ENCODE data around the gene DONSON.

Gene DONSON

GRCh38 chr21:33541105-33541711 lies 47.3 kb downstream of the DONSON start:
- DNase-seq (ENCODE audit: low spot score): peak; percentile 26

DNA sequence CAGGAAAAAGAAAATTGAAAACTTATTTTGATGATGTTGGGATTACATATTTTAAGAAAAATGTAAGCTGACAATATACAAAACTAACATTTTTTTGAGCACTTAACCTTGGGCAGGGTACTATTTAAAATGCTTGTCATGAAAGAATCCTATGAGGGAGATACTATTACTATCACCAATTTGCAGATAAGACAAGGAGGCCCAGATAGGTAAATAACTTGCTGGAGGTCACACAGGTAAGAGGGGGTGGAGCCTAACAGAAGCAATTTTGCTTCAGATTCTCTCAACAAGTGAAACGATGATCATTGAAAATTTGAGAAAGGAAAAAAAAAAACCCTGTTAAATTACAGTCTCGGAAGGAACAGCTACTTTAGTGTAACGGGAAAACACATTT lies 47.8 kb downstream of the DONSON start:
- no peak for DNase-seq (ENCODE audit: low spot score)

- no peak for DNase-seq (ENCODE audit: low spot score)
Measured at GRCh38 chr21:33539616-33540015, 48.9 kb downstream of the DONSON start.

DNA sequence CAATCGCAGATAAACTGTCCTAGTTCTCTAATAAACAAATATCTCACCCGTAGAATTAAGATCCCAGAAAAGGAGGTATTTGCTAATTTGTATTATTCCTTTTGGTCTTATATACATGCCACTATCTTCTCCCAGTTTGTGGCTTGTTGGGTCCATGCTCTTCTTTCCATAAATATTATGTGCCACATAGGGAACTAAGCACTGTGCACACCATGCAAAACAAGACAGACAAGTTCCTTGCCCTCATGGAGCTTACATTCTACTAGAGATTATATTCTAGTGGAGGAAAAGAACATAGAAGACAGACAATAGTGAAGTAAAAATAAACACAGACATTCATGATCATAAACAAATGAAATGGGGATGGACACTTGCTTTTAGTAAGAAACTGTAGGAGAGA lies 51.3 kb downstream of the DONSON start:
- DNase-seq (ENCODE audit: low spot score): no peak

- DNase-seq (ENCODE audit: low spot score): no peak
Measured at GRCh38 chr21:33531007-33531406, 57.5 kb downstream of the DONSON start.

Data from germinal center (tissue), 1 donor.